ENCODE data around the gene BYSL. TPM values are rescaled to one million over a fixed set of nuclear protein-coding genes. Genes with fewer than 3 reads are reported as not detected.
A peak's percentile ranks its signal among the peaks of the same experiment; 100 is the strongest.

Gene BYSL
- total RNA-seq, 4 donors from 2014 or later = 6.8 to 15.7 (median 10.4) TPM

DNA sequence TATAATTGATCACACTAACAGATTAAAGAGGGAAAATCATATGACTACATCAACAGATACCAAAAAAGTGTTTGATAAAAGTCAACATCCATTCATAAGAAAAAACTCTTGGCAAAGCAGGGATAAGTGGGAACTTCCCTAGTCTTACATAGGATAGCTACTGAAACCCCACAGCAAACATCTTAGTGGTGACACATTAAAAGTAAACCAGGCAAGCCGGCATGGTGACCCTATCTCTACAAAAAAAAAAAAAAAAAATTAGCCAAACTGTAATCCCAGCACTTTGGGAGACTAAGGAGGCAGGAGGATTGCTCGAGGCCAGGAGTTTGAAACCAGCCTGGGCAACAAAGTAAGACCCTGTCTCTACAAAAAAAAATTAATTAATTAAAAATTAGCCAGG is 34.1 kb downstream of the BYSL start:
- H3K9me3 ChIP-seq = no peaks in the 10 kb centered on the region
- no peaks in the 10 kb centered on the region for H3K4me1 ChIP-seq
- DNase-seq (ENCODE audit: low spot score in 2 of 2) = no peak
- H3K4me3 ChIP-seq = no peak overlapping the region
- no peak overlapping the region for H3K27ac ChIP-seq
- no peaks in the 10 kb centered on the region for H3K27me3 ChIP-seq
- TF ChIP-seq POLR2AphosphoS5 (IDR thresholded peaks at IDR 0.05) (no peak), CTCF (IDR thresholded peaks at IDR 0.05) (no peak), POLR2A (IDR thresholded peaks at IDR 0.05) (no peak), EP300 (IDR thresholded peaks at IDR 0.05) (no peak)
- WGBS = 92% methylated on average over 2 of the region's 2 CpGs
- H3K36me3 ChIP-seq = no peaks in the 10 kb centered on the region

- Histone ChIP-seq H3K27me3 (no peaks in the 10 kb centered on the region), H3K27ac (no peak overlapping the region), H3K36me3 (no peaks in the 10 kb centered on the region), H3K4me1 (no peaks in the 10 kb centered on the region), H3K9me3 (no peaks in the 10 kb centered on the region), H3K4me3 (no peak overlapping the region)
- TF ChIP-seq EP300 (IDR thresholded peaks at IDR 0.05) (no peak), CTCF (IDR thresholded peaks at IDR 0.05) (no peak), POLR2A (IDR thresholded peaks at IDR 0.05) (no peak), POLR2AphosphoS5 (IDR thresholded peaks at IDR 0.05) (no peak)
- DNase-seq (ENCODE audit: low spot score in 2 of 2) = no peak
- 51% methylated on average over 4 of the region's 4 CpGs for WGBS
Measured at GRCh38 chr6:41957117-41957516, 35.8 kb downstream of the BYSL start.

- H3K27ac ChIP-seq = no peak overlapping the region
- H3K27me3 ChIP-seq = no peaks in the 10 kb centered on the region
- TF ChIP-seq CTCF (IDR thresholded peaks at IDR 0.05) (no peak), POLR2AphosphoS5 (IDR thresholded peaks at IDR 0.05) (no peak), POLR2A (IDR thresholded peaks at IDR 0.05) (no peak), EP300 (IDR thresholded peaks at IDR 0.05) (no peak)
- no peak for DNase-seq (ENCODE audit: low spot score in 2 of 2)
- H3K36me3 ChIP-seq = no peaks in the 10 kb centered on the region
- H3K4me3 ChIP-seq = no peak overlapping the region
- 97% methylated on average over 6 of the region's 6 CpGs for WGBS
- H3K9me3 ChIP-seq = no peaks in the 10 kb centered on the region
- H3K4me1 ChIP-seq = no peaks in the 10 kb centered on the region
Measured at GRCh38 chr6:41958022-41958856, 36.9 kb downstream of the BYSL start.

GRCh38 chr6:41960028-41960427 is 38.7 kb downstream of the BYSL start:
- WGBS = 90% methylated on average over 4 of the region's 4 CpGs
- H3K27me3 ChIP-seq = no peaks in the 10 kb centered on the region
- no peak overlapping the region for H3K4me3 ChIP-seq
- H3K27ac ChIP-seq = no peak overlapping the region
- no peak for DNase-seq (ENCODE audit: low spot score in 2 of 2)
- no peaks in the 10 kb centered on the region for H3K36me3 ChIP-seq
- no peaks in the 10 kb centered on the region for H3K9me3 ChIP-seq
- TF ChIP-seq POLR2A (IDR thresholded peaks at IDR 0.05) (no peak), EP300 (IDR thresholded peaks at IDR 0.05) (no peak), CTCF (IDR thresholded peaks at IDR 0.05) (no peak), POLR2AphosphoS5 (IDR thresholded peaks at IDR 0.05) (no peak)
- no peaks in the 10 kb centered on the region for H3K4me1 ChIP-seq

GRCh38 chr6:41963371-41963770 is 42.1 kb downstream of the BYSL start:
- no peaks in the 10 kb centered on the region for H3K9me3 ChIP-seq
- H3K4me3 ChIP-seq = no peak overlapping the region
- no peaks in the 10 kb centered on the region for H3K36me3 ChIP-seq
- H3K27me3 ChIP-seq = no peaks in the 10 kb centered on the region
- H3K27ac ChIP-seq = no peak overlapping the region
- no peaks in the 10 kb centered on the region for H3K4me1 ChIP-seq
- 38% methylated on average over 1 of the region's 1 CpG for WGBS
- peak in 1 of 2 donors; percentile 15 for DNase-seq (ENCODE audit: low spot score in 2 of 2)
- TF ChIP-seq EP300 (IDR thresholded peaks at IDR 0.05) = no peak
- no peak for TF ChIP-seq POLR2AphosphoS5 (IDR thresholded peaks at IDR 0.05)
